GM12873 (cell line): Measurements from ENCODE around the gene HDAC9.

Experiments used
- CTCF ChIP-seq: IDR thresholded peaks from 2 replicates; pipeline ENCODE4 v1.5.1; 2012; ENCODE audit warnings: low read depth, mild to moderate bottlenecking, moderate library complexity, low read length, control low read depth; ENCODE audit not compliant: insufficient read depth; ENCODE audit errors: missing control alignments

The HDAC9 gene

GRCh38 chr7:18890134-18890533 is 394.6 kb downstream of the HDAC9 start:
- TF ChIP-seq CTCF: no peak

- TF ChIP-seq CTCF: no peak
Measured at GRCh38 chr7:18890885-18891621, 395.5 kb downstream of the HDAC9 start.

- no peak for TF ChIP-seq CTCF
Measured at GRCh38 chr7:18893156-18893555, 397.6 kb downstream of the HDAC9 start.

- no peak for TF ChIP-seq CTCF
Measured at GRCh38 chr7:18894155-18894554, 398.6 kb downstream of the HDAC9 start.

GRCh38 chr7:18895456-18895855 is 399.9 kb downstream of the HDAC9 start:
- TF ChIP-seq CTCF: no peak

- TF ChIP-seq CTCF: no peak
Measured at GRCh38 chr7:18896343-18896975, 400.9 kb downstream of the HDAC9 start.

GRCh38 chr7:18900236-18900635 is 404.7 kb downstream of the HDAC9 start:
- TF ChIP-seq CTCF: no peak
